ENCODE data around the gene KAZN. TPM values are rescaled to one million over a fixed set of nuclear protein-coding genes. Genes with fewer than 3 reads are reported as not detected.
A peak's percentile ranks its signal among the peaks of the same experiment; 100 is the strongest.

KAZN gene
- total and polyA plus RNA-seq, 8 donors = 1.2 to 50.7 (median 6.8) TPM

DNA sequence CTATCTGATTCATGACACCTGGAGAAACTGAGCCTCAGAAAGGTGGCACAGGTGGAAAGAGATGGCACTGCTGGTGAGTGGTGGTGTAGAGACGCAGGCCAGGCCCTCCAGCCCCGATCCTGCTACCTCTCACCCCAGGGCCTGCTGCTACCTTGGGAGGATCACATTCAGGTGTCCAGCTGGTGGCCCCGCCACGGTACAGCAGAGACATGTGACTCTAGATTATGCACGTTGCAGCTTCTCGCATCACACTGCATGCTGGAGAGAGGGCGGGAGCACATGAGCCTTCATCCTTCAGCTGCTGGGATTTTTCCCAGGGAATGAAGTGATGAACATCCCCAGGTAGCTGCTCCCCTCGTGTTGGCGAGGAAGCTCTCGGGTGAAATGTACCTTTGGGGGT is 32.9 kb downstream of the KAZN start:
- Histone ChIP-seq H3K4me3 (no peak overlapping the region), H3K27me3 (peaks cover 0 to 12% (median 0%) of the 10 kb centered on the region in 3 donors), H3K36me3 (no peaks in the 10 kb centered on the region), H3K9me3 (no peaks in the 10 kb centered on the region), H3K27ac (no peak overlapping the region), H3K4me1 (peaks cover 0 to 10% (median 5%) of the 10 kb centered on the region in 4 donors)
- WGBS, 5 donors = 72 to 85% (median 83%) methylated on average over 10 of the region's 10 CpGs
- TF ChIP-seq POLR2AphosphoS5 (IDR thresholded peaks at IDR 0.05) (no peak), EP300 (IDR thresholded peaks at IDR 0.05) (no peak), CTCF (IDR thresholded peaks at IDR 0.05) (no peak), POLR2A (IDR thresholded peaks at IDR 0.05) (no peak)
- intact Hi-C loops (cut with DNase I; ENCODE audit: low total_unique reads) = no loop called here
- no peak for DNase-seq

GRCh38 chr1:14634486-14634885 is 36.0 kb downstream of the KAZN start:
- H3K4me3 ChIP-seq = no peak overlapping the region
- H3K36me3 ChIP-seq = no peaks in the 10 kb centered on the region
- no peak overlapping the region for H3K27ac ChIP-seq
- WGBS, 5 donors = 23 to 37% (median 33%) methylated on average over 5 of the region's 5 CpGs
- no peaks in the 10 kb centered on the region for H3K9me3 ChIP-seq
- intact Hi-C loops (cut with DNase I; ENCODE audit: low total_unique reads) = no loop called here
- TF ChIP-seq CTCF (IDR thresholded peaks at IDR 0.05) (no peak), POLR2AphosphoS5 (IDR thresholded peaks at IDR 0.05) (no peak), EP300 (IDR thresholded peaks at IDR 0.05) (no peak), POLR2A (IDR thresholded peaks at IDR 0.05) (no peak)
- no peaks in the 10 kb centered on the region for H3K4me1 ChIP-seq
- peak in 1 of 2 donors; percentile 14 for DNase-seq
- peaks cover 0 to 12% (median 0%) of the 10 kb centered on the region in 3 donors for H3K27me3 ChIP-seq

GRCh38 chr1:14635421-14635820 is 36.9 kb downstream of the KAZN start:
- Histone ChIP-seq H3K9me3 (no peaks in the 10 kb centered on the region), H3K27ac (no peak overlapping the region), H3K27me3 (peaks cover 0 to 12% (median 0%) of the 10 kb centered on the region in 3 donors), H3K4me3 (no peak overlapping the region), H3K36me3 (no peaks in the 10 kb centered on the region), H3K4me1 (no peaks in the 10 kb centered on the region)
- 94 to 96% (median 94%) methylated on average over 7 to 9 of the region's 9 CpGs for WGBS, 5 donors
- intact Hi-C loops (cut with DNase I; ENCODE audit: low total_unique reads) = no loop called here
- TF ChIP-seq POLR2A (IDR thresholded peaks at IDR 0.05) = no peak
- TF ChIP-seq CTCF (IDR thresholded peaks at IDR 0.05) = no peak
- TF ChIP-seq POLR2AphosphoS5 (IDR thresholded peaks at IDR 0.05) = no peak
- TF ChIP-seq EP300 (IDR thresholded peaks at IDR 0.05) = no peak
- DNase-seq = no peak

DNA sequence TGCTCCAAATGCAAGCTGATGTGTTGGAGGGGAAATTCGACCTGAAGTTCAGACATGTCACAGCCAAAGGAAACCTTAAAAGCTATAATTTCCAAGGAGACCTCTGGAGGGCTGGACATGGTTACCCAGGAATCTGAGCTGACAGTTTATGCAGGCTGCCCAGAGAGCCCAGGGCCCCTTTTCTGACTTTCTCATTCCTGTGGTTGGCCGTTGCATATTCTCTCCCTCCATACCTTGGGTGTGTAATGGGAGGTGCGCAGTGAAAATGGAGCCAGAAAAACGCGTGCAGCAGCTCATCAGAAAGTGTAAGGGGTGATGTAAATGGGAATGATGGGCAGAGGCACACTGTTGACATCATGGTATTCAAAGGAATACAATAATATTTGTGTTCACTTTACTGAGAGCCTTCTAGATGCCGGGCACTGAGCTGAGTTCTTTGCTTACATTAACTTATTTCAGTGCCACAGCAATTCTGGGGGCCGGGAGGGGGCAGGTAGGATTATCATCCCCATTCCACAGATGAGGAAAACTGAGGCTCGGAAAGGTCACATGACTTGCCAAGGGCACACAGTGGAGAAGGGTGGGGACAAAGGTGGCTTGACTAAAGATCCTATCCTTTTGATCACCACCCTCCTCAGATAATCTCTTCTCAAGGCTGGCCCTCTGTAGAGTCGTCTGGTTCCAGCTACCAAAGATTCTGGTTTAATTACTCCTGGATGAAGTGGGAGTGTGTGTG is 38.6 kb downstream of the KAZN start:
- TF ChIP-seq EP300 (IDR thresholded peaks at IDR 0.05) = no peak
- TF ChIP-seq POLR2A (IDR thresholded peaks at IDR 0.05) = no peak
- TF ChIP-seq CTCF (IDR thresholded peaks at IDR 0.05) = no peak
- Histone ChIP-seq H3K9me3 (peaks cover 0 to 3% (median 0%) of the 10 kb centered on the region in 4 donors), H3K4me1 (no peaks in the 10 kb centered on the region), H3K4me3 (no peak overlapping the region), H3K36me3 (no peaks in the 10 kb centered on the region), H3K27me3 (peaks cover 0 to 12% (median 0%) of the 10 kb centered on the region in 3 donors), H3K27ac (no peak overlapping the region)
- intact Hi-C loops (cut with DNase I; ENCODE audit: low total_unique reads) = no loop called here
- DNase-seq = no peak
- 74 to 83% (median 78%) methylated on average over 9 of the region's 9 CpGs for WGBS, 5 donors
